Psoas muscle (tissue), 8 donors: ENCODE data around the gene KLHL29. TPM values are rescaled to one million over a fixed set of nuclear protein-coding genes. Genes with fewer than 3 reads are reported as not detected.

Experiments used
- ATAC-seq, 4 donors: fragments of 200-7000 bp; cut with Tn5 transposase; one replicate each; pipeline ENCODE4 v1.9.1; 2020; ENCODE audit warnings: moderate library complexity in 3 of 4, mild to moderate bottlenecking in 2 of 4
- DNase-seq, 2 donors: peaks; one replicate each; pipeline ENCODE4 v3.0.0-alpha.2; 2020
- H3K27ac ChIP-seq: fragments of 200-600 bp; one replicate; pipeline ENCODE4 v1.8.0; 2022
- H3K27me3 ChIP-seq, 3 donors: fragments of 200-600 bp in 1 of 3; one replicate each; pipeline versions ENCODE4 v1.6.1 to v1.8.0; 2013 to 2022; ENCODE audit warnings: low read length in 2 of 3, mild to moderate bottlenecking in 2 of 3, moderate library complexity in 1 of 3; ENCODE audit not compliant: insufficient read depth in 3 of 3
- H3K36me3 ChIP-seq, 2 donors: fragments of 200-600 bp in 1 of 2; one replicate each; pipeline versions ENCODE4 v1.6.1 to v1.8.0; 2013 to 2022; ENCODE audit warnings: low read depth in 1 of 2, mild to moderate bottlenecking in 1 of 2, moderate library complexity in 1 of 2; ENCODE audit not compliant: insufficient read depth in 1 of 2
- H3K4me1 ChIP-seq: fragments of 200-600 bp; one replicate; pipeline ENCODE4 v1.8.0; 2022
- H3K4me3 ChIP-seq: fragments of 200-600 bp; one replicate; pipeline ENCODE4 v1.8.0; 2022; ENCODE audit warnings: mild to moderate bottlenecking
- H3K9me3 ChIP-seq: fragments of 200-600 bp; one replicate; pipeline ENCODE4 v1.8.0; 2022
- CTCF ChIP-seq: fragments of 200-600 bp; IDR thresholded peaks from one replicate; pipeline ENCODE4 v1.8.0; 2022; ENCODE audit warnings: antibody characterized with exemption
- WGBS, 3 donors: extraction: QIAGEN DNeasy Blood & Tissue Kit; methylation state at CpG; one replicate each; pipeline versions ENCODE4 v1.1.6 to v1.1.7; 2013; 5-methylcytosine and 5-hydroxymethylcytosine counted together
- intact Hi-C, 2 donors: fragments of 100-400 bp; cut with DNase I; formaldehyde crosslinking; loops; one replicate each; pipeline versions ENCODE4 v1.11.0 to v1.14.2; 2022
- polyA plus RNA-seq, 3 donors: library from polyadenylated mRNA; stranded (reverse); fragments of 200-250 nt; gene quantifications; one replicate each; pipeline ENCODE4 v1.2.3, GENCODE V29; 2013
- total RNA-seq, 4 donors: library from RNA; stranded (reverse); fragmentation: NEBNext Ultra II Directional in 2 of 4; extraction: Animal tissue kit (Norgen Biotek cat#: 25700) in 2 of 4; gene quantifications; one replicate each; pipeline versions ENCODE4 v1.2.1 to v1.2.4, GENCODE V29; 2021 to 2023
- donor health status: healthy with polysubstance abuse.
- donor health status: DM: no; HTN: no; CAD: no; lungs with moderate emphysema.
- donor health status: Bipolar disorder and iron deficiency.
- donor health status: healthy.
- donor health status: DM: yes; HTN: yes; CAD: no.
- donor health status: DM: no; HTN: no; CAD: no.
- donor health status: DM: no; HTN: no; CAD: no.
- donor health status: DM: yes; HTN: yes; CAD: no.

The KLHL29 gene
- total and polyA plus RNA-seq, 7 donors: 4.4 to 14.1 (median 6.8) TPM

- intact Hi-C loops: no loop called here
- no peaks in the 10 kb centered on the region for H3K27me3 ChIP-seq
- H3K36me3 ChIP-seq: no peaks in the 10 kb centered on the region
- ATAC-seq (no peak), DNase-seq (peak in 1 of 2 donors; percentile 9)
- no peaks in the 10 kb centered on the region for H3K4me1 ChIP-seq
- TF ChIP-seq CTCF: no peak
- H3K4me3 ChIP-seq: no peak overlapping the region
- no peaks in the 10 kb centered on the region for H3K9me3 ChIP-seq
- WGBS, 3 donors: 41 to 84% (median 70%) methylated on average over 7 to 8 of the region's 8 CpGs
- H3K27ac ChIP-seq: no peak overlapping the region
Measured at GRCh38 chr2:23504591-23504990, 119.6 kb downstream of the KLHL29 start.

- H3K27ac ChIP-seq: no peak overlapping the region
- 92 to 97% (median 96%) methylated on average over 8 to 9 of the region's 9 CpGs for WGBS, 3 donors
Measured at GRCh38 chr2:23505218-23505983, 120.4 kb downstream of the KLHL29 start.

GRCh38 chr2:23505984-23506380 is 121.0 kb downstream of the KLHL29 start:
- DNase-seq: peak in 1 of 2 donors; percentile 17
- TF ChIP-seq CTCF: no peak
- no peaks in the 10 kb centered on the region for H3K9me3 ChIP-seq
- WGBS, 3 donors: 89 to 92% (median 92%) methylated on average over 10 of the region's 10 CpGs
- no peaks in the 10 kb centered on the region for H3K36me3 ChIP-seq
- H3K4me3 ChIP-seq: no peak overlapping the region
- intact Hi-C loops: no loop called here
- H3K4me1 ChIP-seq: no peaks in the 10 kb centered on the region
- no peaks in the 10 kb centered on the region for H3K27me3 ChIP-seq
- no peak overlapping the region for H3K27ac ChIP-seq
- no peak for ATAC-seq

More at GRCh38 chr2:23505218-23505983, 120.4 kb downstream of the KLHL29 start:
- Histone ChIP-seq H3K4me1 (no peaks in the 10 kb centered on the region), H3K36me3 (no peaks in the 10 kb centered on the region), H3K27me3 (no peaks in the 10 kb centered on the region), H3K9me3 (no peaks in the 10 kb centered on the region), H3K4me3 (no peak overlapping the region)
- TF ChIP-seq CTCF: no peak
- peak in 1 of 4 donors; percentile 26 for ATAC-seq
- DNase-seq: no peak
- intact Hi-C loops: no loop called here

GRCh38 chr2:23506531-23507266 is 121.7 kb downstream of the KLHL29 start:
- WGBS, 3 donors: 63 to 66% (median 64%) methylated on average over 9 of the region's 9 CpGs
- H3K27me3 ChIP-seq: no peaks in the 10 kb centered on the region
- H3K27ac ChIP-seq: no peak overlapping the region
- TF ChIP-seq CTCF: no peak
- peak in 1 of 4 donors; percentile 30 for ATAC-seq
- no peaks in the 10 kb centered on the region for H3K9me3 ChIP-seq
- no peaks in the 10 kb centered on the region for H3K36me3 ChIP-seq
- no peaks in the 10 kb centered on the region for H3K4me1 ChIP-seq
- intact Hi-C loops: no loop called here
- DNase-seq: peak in 1 of 2 donors; percentile 12
- H3K4me3 ChIP-seq: no peak overlapping the region
